C1 segment of cervical spinal cord (tissue), 14 donors: ENCODE results near the gene SLC13A3.

ENCODE experiments used
- DNase-seq, 14 donors: peaks; one replicate each; lab custom pipeline; 2025; lab: John Stamatoyannopoulos, UW

Gene SLC13A3

GRCh38 chr20:46651091-46651962, at the start of gene SLC13A3:
TSS of gene SLC13A3 (minus strand) at chr20:46651459. CDS start at chr20:46651421, 38 bp downstream.
- DNase-seq = peak in 8 of 14 donors; percentile 19 to 78 (median 52)

GRCh38 chr20:46701057-46701456, 49.8 kb upstream of the SLC13A3 start:
- DNase-seq = no peak

DNA sequence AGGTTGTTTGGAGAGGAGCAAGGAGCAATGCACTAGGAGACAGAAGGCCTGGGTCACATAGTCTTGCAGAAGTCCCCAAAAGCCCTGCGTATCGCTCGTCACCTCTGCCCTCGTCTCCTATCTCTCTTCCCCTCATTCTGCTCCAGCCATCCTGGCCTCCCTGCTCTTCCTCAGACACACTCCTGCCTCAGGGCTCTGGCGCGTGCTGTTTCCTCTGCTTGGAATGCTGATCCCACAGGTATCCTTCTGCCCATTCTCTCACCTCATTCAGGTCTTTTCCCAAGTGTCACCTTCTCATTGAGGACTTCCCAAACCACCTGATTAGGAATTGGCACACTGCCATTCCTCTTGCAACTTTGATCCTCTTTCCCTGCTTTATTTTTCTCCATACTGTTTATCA, 49.2 kb upstream of the SLC13A3 start:
- no peak for DNase-seq

DNA sequence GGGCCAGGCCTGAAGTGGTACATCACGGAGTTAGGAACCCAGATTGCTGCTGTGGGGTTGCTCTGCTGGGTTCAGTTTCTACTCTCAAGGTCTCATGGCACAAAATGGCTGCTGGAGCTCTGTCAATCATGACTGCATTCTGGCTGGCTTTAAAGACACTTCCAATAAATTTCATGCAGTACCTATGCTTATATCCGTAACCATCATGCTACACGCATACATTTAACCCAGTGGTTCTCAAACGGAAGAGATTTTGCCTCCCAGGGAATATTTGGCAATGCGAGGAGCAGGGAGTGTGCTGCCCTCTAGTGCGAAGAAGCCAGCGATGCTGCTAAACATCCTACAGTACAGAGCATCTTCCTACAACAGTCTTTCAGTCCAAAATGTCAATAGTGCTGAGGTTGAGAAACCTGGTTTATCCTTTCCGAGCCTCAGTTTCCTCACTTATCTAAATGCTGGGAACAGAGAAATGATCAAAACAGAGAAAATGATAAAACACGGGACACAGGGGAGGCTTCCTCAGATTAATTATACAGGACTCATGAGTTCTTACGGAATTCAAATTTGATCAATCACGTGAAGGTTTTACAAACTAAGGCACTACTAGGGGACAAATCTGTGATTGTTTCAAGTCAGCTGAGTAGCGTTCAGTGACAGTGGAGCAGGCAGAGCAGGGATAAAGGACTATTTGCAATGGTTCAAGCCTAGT, 48.5 kb upstream of the SLC13A3 start:
- no peak for DNase-seq

DNA sequence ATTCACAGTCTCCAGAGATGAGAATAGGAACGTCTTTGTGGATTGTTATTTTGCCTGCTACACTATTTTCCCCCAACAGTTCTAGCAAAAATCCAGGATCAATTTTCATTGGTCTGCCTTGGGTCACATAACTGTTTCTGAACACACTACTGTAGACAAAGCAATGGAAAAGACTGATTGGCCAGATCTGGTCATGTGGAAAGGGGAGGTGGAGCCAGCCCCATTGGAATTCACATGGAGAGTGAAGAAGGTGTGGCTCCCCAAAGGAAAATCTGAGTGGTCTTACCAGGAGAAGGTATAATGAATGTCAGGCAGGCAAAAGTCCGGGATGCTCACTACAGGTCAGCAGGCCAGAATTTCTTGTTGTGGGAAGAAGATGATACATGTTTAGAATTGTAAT, 47.5 kb upstream of the SLC13A3 start:
- DNase-seq = no peak

GRCh38 chr20:46696791-46697279, 45.6 kb upstream of the SLC13A3 start:
- no peak for DNase-seq

- no peak for DNase-seq
Observed at GRCh38 chr20:46695892-46696291, 44.6 kb upstream of the SLC13A3 start.

GRCh38 chr20:46694484-46694883, 43.2 kb upstream of the SLC13A3 start:
- DNase-seq = no peak

DNA sequence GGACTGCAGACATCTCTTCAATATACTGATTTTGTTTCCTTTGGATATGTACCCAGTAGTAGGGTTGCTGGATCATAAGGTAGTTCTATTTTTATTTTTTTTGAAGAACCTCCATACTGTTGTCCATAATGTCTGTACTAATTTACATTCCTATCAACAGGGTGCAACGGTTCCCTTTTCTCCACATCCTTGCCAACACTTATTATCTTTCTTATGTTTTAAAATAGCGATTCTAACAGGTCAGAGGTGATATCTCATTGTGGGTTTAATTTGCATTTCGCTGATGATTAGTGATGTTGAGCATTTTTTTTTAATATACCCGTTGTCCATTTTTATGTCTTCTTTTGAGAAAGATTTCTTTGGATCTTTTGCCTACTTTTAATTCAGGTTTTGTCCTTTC, 39.9 kb upstream of the SLC13A3 start:
- no peak for DNase-seq

GRCh38 chr20:46690219-46691106, 39.2 kb upstream of the SLC13A3 start:
- no peak for DNase-seq

- DNase-seq = no peak
Observed at GRCh38 chr20:46689754-46690085, 38.5 kb upstream of the SLC13A3 start.

GRCh38 chr20:46689082-46689753, 38.0 kb upstream of the SLC13A3 start, which contains the start of gene TP53RK:
TSS of gene TP53RK (minus strand) at chr20:46689444. CDS start at chr20:46689414, 30 bp downstream.
- peak; percentile 75 to 95 (median 92) for DNase-seq

DNA sequence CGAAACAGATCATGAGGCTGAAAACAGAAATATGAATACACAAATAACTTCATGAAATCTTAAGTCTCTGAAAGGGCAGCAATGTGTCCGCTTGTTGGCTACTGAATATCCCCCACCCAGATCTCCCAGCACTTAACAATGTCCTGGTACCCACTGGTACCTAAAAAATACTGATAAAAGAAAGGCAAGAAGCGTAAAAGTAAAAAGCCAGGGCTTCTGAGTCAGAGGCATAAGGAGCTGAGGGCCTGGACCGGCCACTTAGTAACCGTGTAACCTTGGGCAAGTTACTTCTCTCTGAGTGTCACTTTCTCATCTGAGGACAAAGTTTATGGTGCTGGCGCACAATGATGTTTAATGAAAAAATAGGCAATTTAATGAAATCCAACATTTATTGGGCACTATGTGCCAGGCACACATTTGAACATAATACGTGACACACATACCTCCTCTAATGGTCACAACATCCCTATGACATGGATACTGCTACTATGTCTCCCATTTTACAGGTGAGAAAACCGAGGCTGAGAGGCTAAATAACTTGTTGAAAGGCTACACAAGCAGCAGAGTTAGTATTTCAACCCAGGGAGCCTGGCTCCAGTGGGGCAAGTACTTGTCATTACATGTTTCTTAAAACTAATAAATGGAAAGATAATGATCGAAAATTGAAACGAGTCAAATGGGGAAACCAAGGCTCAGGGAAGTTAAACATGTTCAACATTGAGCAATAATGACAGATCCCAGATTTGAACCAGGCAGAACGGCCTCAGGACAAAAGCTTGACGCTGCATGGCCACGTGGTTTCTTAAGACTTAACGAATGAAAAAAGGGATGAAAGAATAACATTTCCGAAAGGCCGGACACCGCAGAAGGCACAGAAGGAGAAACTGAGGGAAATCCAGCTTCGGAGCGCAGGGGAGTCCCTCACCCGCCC, 37.2 kb upstream of the SLC13A3 start:
- DNase-seq = peak in 1 of 14 donors; percentile 57

DNA sequence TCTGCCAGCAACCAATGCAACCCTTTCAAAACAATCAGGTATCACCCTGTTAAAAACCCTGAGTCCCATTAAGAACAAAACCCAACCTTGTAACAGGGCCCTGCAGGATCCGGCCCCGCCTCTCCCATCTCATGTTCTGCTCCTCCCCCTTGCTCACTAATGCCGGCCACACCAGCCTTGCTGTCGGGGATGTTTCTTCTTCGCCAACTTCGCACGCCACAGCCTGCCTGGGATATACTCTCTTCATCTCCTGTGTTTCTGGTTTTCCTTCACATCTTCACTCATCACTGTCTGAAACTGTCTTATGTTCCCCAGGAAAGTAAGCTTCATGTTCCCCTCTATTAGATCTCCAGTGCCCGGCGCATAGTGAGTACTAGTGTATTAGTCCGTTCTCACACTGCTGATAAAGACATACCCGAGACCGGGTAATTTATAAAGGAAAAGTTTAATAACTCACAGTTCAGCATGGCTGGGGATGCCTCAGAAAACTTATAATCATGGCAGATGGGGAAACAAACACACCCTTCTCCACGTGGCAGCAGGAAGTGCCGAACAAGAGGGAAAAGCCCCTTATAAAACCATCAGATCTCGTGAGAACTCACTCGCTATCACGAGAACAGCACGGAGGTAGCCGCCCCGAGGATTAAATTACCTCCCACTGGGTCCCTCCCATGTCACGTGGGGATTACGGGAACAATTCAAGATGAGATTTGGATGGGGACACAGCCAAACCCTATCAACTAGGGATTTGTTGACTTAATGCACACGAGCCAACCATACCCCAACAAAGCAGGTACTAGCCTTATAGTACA, 32.9 kb upstream of the SLC13A3 start:
- DNase-seq = no peak

- DNase-seq = no peak
Observed at GRCh38 chr20:46683668-46683938, 32.3 kb upstream of the SLC13A3 start.

- no peak for DNase-seq
Observed at GRCh38 chr20:46683011-46683667, 31.9 kb upstream of the SLC13A3 start.

DNA sequence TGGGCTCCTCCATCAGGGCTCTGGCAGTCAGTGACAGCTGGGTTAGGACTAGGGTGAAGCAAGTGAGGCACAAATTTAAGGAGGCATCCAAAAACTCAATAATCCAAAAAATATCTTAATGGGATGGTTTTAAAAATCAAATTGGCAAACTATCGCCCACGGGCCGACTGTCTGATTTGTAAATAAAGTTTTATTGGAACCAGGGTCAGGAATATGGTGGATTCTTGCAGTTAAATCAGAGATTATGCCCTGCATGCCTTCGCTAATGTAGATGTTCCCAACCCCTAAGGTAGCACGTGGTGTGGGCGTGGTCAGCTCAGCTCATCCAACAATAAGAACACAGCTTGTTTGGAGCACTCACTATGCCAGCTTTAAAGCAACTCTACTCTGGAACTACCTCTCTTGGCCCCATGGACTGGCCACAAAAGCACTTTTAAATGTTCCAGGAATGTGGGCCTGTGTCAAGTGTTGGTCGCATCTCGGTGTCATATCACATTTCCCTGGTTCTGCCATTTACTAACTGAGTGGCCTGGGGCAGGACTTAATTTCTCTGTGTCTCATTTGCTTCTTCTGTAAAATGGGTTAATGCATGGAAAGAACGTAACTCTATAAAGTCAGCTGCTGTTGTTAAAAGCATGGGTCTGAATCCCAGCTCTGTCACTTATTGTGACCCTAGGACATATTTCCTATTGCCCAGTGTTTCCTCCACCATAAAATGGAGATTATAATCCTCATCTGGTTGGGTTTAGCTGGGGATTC, 31.0 kb upstream of the SLC13A3 start:
- no peak for DNase-seq
